PC-9 (cell line): ENCODE data around the gene RIF1. TPM values are rescaled to one million over a fixed set of nuclear protein-coding genes. Genes with fewer than 3 reads are reported as not detected.

ENCODE experiments used
- BruUV-seq: library from RNA; stranded (reverse); fragments of 400-500 nt; replicated peaks from 2 replicates; lab custom pipeline; 2021; lab: Mats Ljungman, UMichigan
- CTCF ChIA-PET: fragments of 300-600 bp; sonication (Branson Sonifier 250); formaldehyde crosslinking; loops from one replicate; lab custom pipeline; 2022; ENCODE audit warnings: antibody characterized with exemption; lab: Charles Lee
- POLR2A ChIA-PET: fragments of 300-600 bp; sonication (Branson Sonifier 250); formaldehyde crosslinking; loops from one replicate; lab custom pipeline; 2022; ENCODE audit warnings: antibody characterized with exemption; ENCODE audit not compliant: unreplicated experiment; lab: Charles Lee
- DNase-seq, 2 experiments: peaks; one replicate each; pipeline versions ENCODE4 v3.0.0 to v3.0.0-alpha.2; 2015 to 2022; ENCODE audit warnings: mixed read lengths in 1 of 2
- H2AFZ ChIP-seq: fragments of 200-600 bp; sonication (generic); 2 replicates; pipeline ENCODE4 v1.8.1; 2017; ENCODE audit warnings: antibody characterized with exemption
- H3F3A ChIP-seq: fragments of 200-600 bp; sonication (generic); 2 replicates; pipeline ENCODE4 v1.8.1; 2017; ENCODE audit warnings: antibody characterized with exemption, mild to moderate bottlenecking, low read depth; ENCODE audit not compliant: insufficient read depth
- H3K27ac ChIP-seq: fragments of 200-600 bp; sonication (generic); 2 replicates; pipeline ENCODE4 v1.6.1; 2016; ENCODE audit warnings: mixed run types
- H3K27me3 ChIP-seq: fragments of 200-600 bp; sonication (generic); 2 replicates; pipeline ENCODE4 v1.6.1; 2016; ENCODE audit warnings: low read depth, mixed run types; ENCODE audit not compliant: insufficient read depth
- H3K36me3 ChIP-seq: fragments of 200-600 bp; sonication (generic); 2 replicates; pipeline ENCODE4 v1.6.1; 2016; ENCODE audit warnings: low read depth, mixed run types
- H3K4me1 ChIP-seq: fragments of 200-600 bp; sonication (generic); replicated peaks from 2 replicates; pipeline ENCODE4 v1.6.1; 2016; ENCODE audit warnings: mixed run types; ENCODE audit not compliant: insufficient read depth
- H3K4me2 ChIP-seq: fragments of 200-600 bp; sonication (generic); 2 replicates; pipeline ENCODE4 v1.6.1; 2017; ENCODE audit warnings: mixed run types
- H3K4me3 ChIP-seq: fragments of 200-600 bp; sonication (generic); 2 replicates; pipeline ENCODE4 v1.6.1; 2016; ENCODE audit warnings: mixed run types
- H3K79me2 ChIP-seq: fragments of 200-600 bp; sonication (generic); 2 replicates; pipeline ENCODE4 v1.6.1; 2017; ENCODE audit warnings: low read depth, mixed run types
- H3K9me2 ChIP-seq: fragments of 200-600 bp; sonication (generic); 2 replicates; pipeline ENCODE4 v1.8.1; 2017; ENCODE audit warnings: mild to moderate bottlenecking; ENCODE audit not compliant: insufficient read depth
- H3K9me3 ChIP-seq: fragments of 200-600 bp; sonication (generic); 2 replicates; pipeline ENCODE4 v1.8.1; 2016; ENCODE audit warnings: low read depth; ENCODE audit not compliant: insufficient read depth
- H4K20me1 ChIP-seq: fragments of 200-600 bp; sonication (generic); 2 replicates; pipeline ENCODE4 v1.8.1; 2017; ENCODE audit not compliant: insufficient read depth
- CTCF ChIP-seq: fragments of 200-600 bp; sonication (generic); conservative IDR thresholded peaks from 2 replicates; pipeline ENCODE4 v1.6.1; 2017; ENCODE audit warnings: mixed run types, antibody characterized with exemption, mild to moderate bottlenecking, moderate library complexity
- EZH2 ChIP-seq: fragments of 200-600 bp; sonication (generic); IDR thresholded peaks from 2 replicates; pipeline ENCODE4 v1.8.0; 2017; ENCODE audit warnings: antibody characterized with exemption, low read depth
- intact Hi-C: fragments of 100-400 bp; cut with micrococcal nuclease; formaldehyde crosslinking; loops from one replicate; pipeline ENCODE4 v1.10.0; 2022; ENCODE audit not compliant: unreplicated experiment
- total RNA-seq: library from RNA; stranded (reverse); gene quantifications from 2 replicates; pipeline ENCODE4 v1.2.3, GENCODE V29; 2021

Gene RIF1
- total RNA-seq, 1 experiment from 2014 or later = 47.2 TPM

DNA sequence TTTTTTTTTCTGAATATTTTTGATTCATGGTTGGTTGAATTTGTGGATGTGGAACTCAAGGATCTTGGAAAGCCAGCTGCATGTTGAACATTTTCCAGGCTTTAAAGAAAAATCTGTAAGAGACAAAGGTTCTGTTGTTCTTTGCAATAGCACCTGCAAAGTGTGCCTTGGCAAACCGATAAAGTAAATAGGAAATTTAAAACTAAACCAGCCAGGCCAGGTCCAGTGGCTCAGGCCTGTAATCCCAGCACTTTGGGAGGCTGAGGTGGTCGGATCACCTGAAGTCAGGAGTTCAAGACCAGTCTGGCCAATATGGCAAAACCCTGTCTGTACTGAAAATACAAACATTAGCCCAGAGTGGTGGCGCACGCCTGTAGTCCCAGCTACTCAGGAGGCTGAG, 74.4 kb downstream of the RIF1 start:
- no peak overlapping the region for H3K4me2 ChIP-seq
- no TSS peak for BruUV-seq
- ChIA-PET POLR2A (no interaction called here), CTCF (no interaction called here)
- H2AFZ ChIP-seq = no peak overlapping the region
- H3K9me3 ChIP-seq = no peaks in the 10 kb centered on the region
- H3F3A ChIP-seq = no peaks in the 10 kb centered on the region
- no peaks in the 10 kb centered on the region for H3K79me2 ChIP-seq
- DNase-seq = no peak
- H3K9me2 ChIP-seq = no peaks in the 10 kb centered on the region
- no peaks in the 10 kb centered on the region for H3K36me3 ChIP-seq
- H4K20me1 ChIP-seq = no peaks in the 10 kb centered on the region
- TF ChIP-seq CTCF = no peak
- H3K27me3 ChIP-seq = no peaks in the 10 kb centered on the region
- no peak overlapping the region for H3K4me3 ChIP-seq
- H3K27ac ChIP-seq = no peak overlapping the region
- intact Hi-C loops = loop anchor here (10.0 kb wide), 1 partner anchor 541 kb away; no protein-coding TSS in a partner anchor
- no peaks in the 10 kb centered on the region for H3K4me1 ChIP-seq

- intact Hi-C loops = loop anchor here (10.0 kb wide), 1 partner anchor 539 kb away; no protein-coding TSS in a partner anchor
- POLR2A ChIA-PET = no interaction called here
Observed at GRCh38 chr2:151486053-151486452, 76.4 kb downstream of the RIF1 start.

GRCh38 chr2:151490276-151490675, 80.6 kb downstream of the RIF1 start:
- Histone ChIP-seq H3K9me3 (no peaks in the 10 kb centered on the region), H3K9me2 (no peaks in the 10 kb centered on the region), H4K20me1 (no peaks in the 10 kb centered on the region), H3K27ac (no peak overlapping the region), H3K27me3 (no peaks in the 10 kb centered on the region), H2AFZ (no peak overlapping the region), H3K4me2 (no peak overlapping the region), H3F3A (no peaks in the 10 kb centered on the region), H3K79me2 (no peaks in the 10 kb centered on the region), H3K4me3 (no peak overlapping the region), H3K4me1 (no peaks in the 10 kb centered on the region), H3K36me3 (no peaks in the 10 kb centered on the region)
- no peak for DNase-seq
- TF ChIP-seq CTCF = no peak
- TF ChIP-seq EZH2 = no peak
- POLR2A ChIA-PET = interaction anchor here (0.6 kb wide), 1 partner anchor 221 kb away, joined by 6 read pairs; no protein-coding TSS in a partner anchor
- CTCF ChIA-PET = no interaction called here
- BruUV-seq = no TSS peak
- intact Hi-C loops = no loop called here

More at GRCh38 chr2:151486053-151486452, 76.4 kb downstream of the RIF1 start:
- Histone ChIP-seq H3K4me2 (no peak overlapping the region), H4K20me1 (no peaks in the 10 kb centered on the region), H3K27me3 (no peaks in the 10 kb centered on the region), H3K4me3 (no peak overlapping the region), H3K27ac (no peak overlapping the region), H3K36me3 (no peaks in the 10 kb centered on the region), H3F3A (no peaks in the 10 kb centered on the region), H3K9me2 (no peaks in the 10 kb centered on the region), H2AFZ (no peak overlapping the region), H3K9me3 (no peaks in the 10 kb centered on the region), H3K4me1 (no peaks in the 10 kb centered on the region), H3K79me2 (no peaks in the 10 kb centered on the region)
- CTCF ChIA-PET = no interaction called here
- TF ChIP-seq EZH2 (no peak), CTCF (no peak)
- no peak for DNase-seq
- no TSS peak for BruUV-seq
